HTR-8/SVneo (cell line): ENCODE results near the gene CRTAC1.

Source experiments
- DNase-seq: peaks from one replicate; pipeline ENCODE4 v3.0.0; 2011; ENCODE audit warnings: low spot score, mixed read lengths; ENCODE audit not compliant: insufficient read length
- FAIRE-seq: peaks from 2 replicates; lab custom pipeline; 2011; peaks lifted over from hg19 to GRCh38; lab: Jason Lieb, UNC

The CRTAC1 gene

GRCh38 chr10:97882142-97883091 lies 148.0 kb downstream of the CRTAC1 start:
- FAIRE-seq, result peak; percentile 93
- peak; percentile 82 for DNase-seq

- FAIRE-seq, result no peak
Observed at GRCh38 chr10:97880109-97880508, 150.3 kb downstream of the CRTAC1 start.

GRCh38 chr10:97879241-97879640 lies 151.2 kb downstream of the CRTAC1 start:
- FAIRE-seq, result no peak
- no peak for DNase-seq

More at GRCh38 chr10:97880109-97880508, 150.3 kb downstream of the CRTAC1 start:
- no peak for DNase-seq

GRCh38 chr10:97876402-97876801 lies 154.0 kb downstream of the CRTAC1 start:
- FAIRE-seq (no peak), DNase-seq (no peak)

GRCh38 chr10:97875391-97875790 lies 155.0 kb downstream of the CRTAC1 start:
- FAIRE-seq, result no peak

GRCh38 chr10:97874332-97874731 lies 156.1 kb downstream of the CRTAC1 start:
- DNase-seq (no peak), FAIRE-seq (no peak)

More at GRCh38 chr10:97875391-97875790, 155.0 kb downstream of the CRTAC1 start:
- DNase-seq, result no peak

- DNase-seq (no peak), FAIRE-seq (no peak)
Observed at GRCh38 chr10:97873569-97873968, 156.9 kb downstream of the CRTAC1 start.

GRCh38 chr10:97870990-97871389 lies 159.4 kb downstream of the CRTAC1 start:
- no peak for DNase-seq
- no peak for FAIRE-seq

GRCh38 chr10:97869091-97870042 lies 161.1 kb downstream of the CRTAC1 start:
- DNase-seq (peak; percentile 93), FAIRE-seq (peak; percentile 81)

- FAIRE-seq (no peak), DNase-seq (no peak)
Observed at GRCh38 chr10:97868134-97868685, 162.2 kb downstream of the CRTAC1 start.

- DNase-seq (no peak), FAIRE-seq (no peak)
Observed at GRCh38 chr10:97867220-97867800, 163.1 kb downstream of the CRTAC1 start.

- DNase-seq (no peak), FAIRE-seq (peak; percentile 94)
Observed at GRCh38 chr10:97866524-97867219, 163.7 kb downstream of the CRTAC1 start.

GRCh38 chr10:97865488-97865887 lies 164.9 kb downstream of the CRTAC1 start:
- no peak for FAIRE-seq
- no peak for DNase-seq

- no peak for FAIRE-seq
- DNase-seq, result no peak
Observed at GRCh38 chr10:97863808-97864207, 166.6 kb downstream of the CRTAC1 start.

GRCh38 chr10:97861924-97862323 lies 168.5 kb downstream of the CRTAC1 start:
- DNase-seq, result no peak
- FAIRE-seq, result no peak

- DNase-seq, result peak; percentile 81
- peak; percentile 83 for FAIRE-seq
Observed at GRCh38 chr10:97861097-97861750, 169.2 kb downstream of the CRTAC1 start.

- DNase-seq (no peak), FAIRE-seq (no peak)
Observed at GRCh38 chr10:97858001-97858439, 172.4 kb downstream of the CRTAC1 start.

- DNase-seq (no peak), FAIRE-seq (no peak)
Observed at GRCh38 chr10:97854743-97855142, 175.7 kb downstream of the CRTAC1 start.
